ELR (cell line): Measurements from ENCODE around the gene LCT.
"Not testable (repeated sequence)": the region's sequence is repeated elsewhere in the genome, so short reads cannot be mapped to it uniquely, and the experiment has no call there.

Experiments
- DNase-seq: peaks from one replicate; pipeline ENCODE4 v3.0.0-alpha.2; 2015; ENCODE audit warnings: low read depth

Gene LCT

GRCh38 chr2:135797497-135798274, 39.3 kb downstream of the LCT start:
- peak; percentile 83 for DNase-seq

DNA sequence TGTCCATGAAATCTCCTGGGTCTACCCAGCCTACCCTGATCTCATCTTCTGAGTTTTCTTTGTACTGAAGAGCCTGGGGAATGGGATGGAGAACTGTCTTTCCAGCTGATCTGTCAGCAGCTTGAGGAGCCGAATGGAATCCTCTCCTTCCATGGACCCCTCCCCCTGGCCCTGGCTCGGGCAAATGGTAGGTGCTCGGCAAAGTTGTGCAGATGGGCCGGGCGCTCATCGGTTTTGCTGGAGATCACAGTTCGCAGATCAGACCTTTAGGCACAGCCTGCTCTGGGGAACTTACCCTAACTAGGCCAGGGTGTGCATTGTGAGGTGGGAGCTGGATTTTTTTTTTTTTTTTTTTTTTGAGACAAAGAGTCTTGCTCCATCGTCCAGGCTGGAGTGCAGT, 40.4 kb downstream of the LCT start:
- DNase-seq, result no peak

GRCh38 chr2:135795641-135796040, 41.3 kb downstream of the LCT start:
- not testable (repeated sequence) for DNase-seq

GRCh38 chr2:135792401-135793150, 44.4 kb downstream of the LCT start:
- no peak for DNase-seq

DNA sequence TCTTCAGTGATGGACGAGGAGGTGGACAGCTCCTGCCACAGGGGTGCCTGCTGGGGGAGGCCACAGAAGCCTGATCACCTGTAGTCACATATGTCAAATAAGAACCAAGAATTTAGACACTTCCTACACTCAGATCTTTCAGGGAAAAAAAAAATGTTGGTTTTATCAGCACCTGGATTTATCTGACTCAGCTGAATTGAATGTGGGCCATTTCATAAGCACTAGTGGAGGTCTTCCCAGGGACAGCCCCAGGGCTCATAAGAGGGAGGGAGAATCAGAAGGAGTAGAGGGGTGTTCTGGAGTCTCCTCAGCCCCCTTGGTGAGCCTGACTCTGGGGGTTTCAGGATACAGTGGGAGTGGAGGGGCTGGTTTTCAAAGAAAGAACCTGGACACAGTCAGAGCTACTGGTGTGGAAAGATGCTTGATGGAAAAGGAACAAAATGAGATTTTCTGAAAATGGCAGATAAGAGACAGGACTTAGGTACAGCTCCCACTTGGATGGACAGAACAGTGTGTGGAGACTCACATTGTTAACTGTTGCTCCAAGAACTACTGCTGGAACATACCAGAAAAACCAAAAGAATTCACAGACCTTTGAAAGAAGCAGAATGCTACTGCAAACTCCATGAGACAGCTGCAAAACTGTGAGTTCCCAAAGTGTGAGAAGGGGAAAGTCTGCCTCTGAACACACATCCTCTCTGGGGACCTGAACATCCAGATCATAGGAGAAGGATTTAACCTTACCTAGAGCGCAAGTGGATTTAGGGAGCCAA, 45.4 kb downstream of the LCT start:
- peak; percentile 53 for DNase-seq

DNA sequence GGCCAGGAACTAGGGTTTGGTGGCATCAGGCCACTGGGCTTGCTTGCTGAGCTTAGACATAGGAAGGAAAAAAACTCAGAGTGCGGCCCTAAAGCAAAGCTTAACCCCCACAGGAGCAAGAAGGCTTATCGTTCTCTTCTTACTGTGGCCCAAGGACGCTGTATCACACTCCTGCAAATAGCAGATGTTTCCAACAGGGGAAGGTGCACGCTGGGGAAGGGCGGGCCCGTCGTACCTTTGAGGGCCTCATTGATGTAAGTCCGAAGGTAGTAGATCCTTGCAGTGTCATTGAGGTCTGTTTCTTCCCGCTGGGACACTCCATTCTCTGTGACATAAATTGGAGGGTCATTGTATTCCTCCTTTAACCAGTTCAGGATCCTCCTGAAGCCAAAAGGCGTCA, 46.6 kb downstream of the LCT start:
- no peak for DNase-seq

DNA sequence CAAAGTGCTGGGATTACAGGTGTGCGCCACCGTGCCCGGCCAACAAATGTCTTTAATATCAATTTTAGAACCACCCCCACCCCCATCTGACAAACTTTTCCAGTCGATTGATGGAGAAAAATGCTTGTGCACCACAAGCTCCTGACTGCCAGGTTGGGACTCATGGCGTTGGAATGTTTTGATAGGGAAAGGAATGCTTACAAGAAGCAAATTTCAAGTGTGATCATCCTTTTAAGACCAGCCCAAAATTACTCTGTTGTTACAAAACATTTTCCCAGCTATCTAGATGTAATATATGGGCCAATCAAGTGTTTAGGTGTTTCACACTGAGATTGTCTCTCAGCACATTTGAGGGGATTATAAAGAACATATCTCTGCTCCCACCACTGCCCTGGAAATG, 50.2 kb downstream of the LCT start:
- DNase-seq, result peak; percentile 91

GRCh38 chr2:135785032-135785431, 52.0 kb downstream of the LCT start:
- peak; percentile 37 for DNase-seq

DNA sequence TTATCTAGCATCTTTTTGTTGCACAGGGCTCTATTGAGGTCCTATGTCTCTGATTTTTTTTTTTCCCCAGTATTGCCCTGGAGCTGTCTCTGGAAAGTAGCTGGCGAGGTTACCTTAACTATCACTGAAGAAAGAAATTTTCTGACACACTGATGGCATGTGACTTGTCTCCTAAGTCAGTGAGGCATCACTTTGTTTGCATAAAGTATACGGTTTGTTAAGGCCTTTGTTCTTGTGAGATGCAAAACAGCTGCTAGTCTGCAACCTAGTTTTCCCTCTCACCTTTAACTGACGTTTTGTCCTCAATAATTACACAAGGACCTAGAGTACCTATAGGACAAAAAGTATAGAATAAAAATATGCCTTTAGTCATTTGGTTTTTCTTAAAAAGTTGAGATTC, 53.5 kb downstream of the LCT start:
- DNase-seq, result no peak

DNA sequence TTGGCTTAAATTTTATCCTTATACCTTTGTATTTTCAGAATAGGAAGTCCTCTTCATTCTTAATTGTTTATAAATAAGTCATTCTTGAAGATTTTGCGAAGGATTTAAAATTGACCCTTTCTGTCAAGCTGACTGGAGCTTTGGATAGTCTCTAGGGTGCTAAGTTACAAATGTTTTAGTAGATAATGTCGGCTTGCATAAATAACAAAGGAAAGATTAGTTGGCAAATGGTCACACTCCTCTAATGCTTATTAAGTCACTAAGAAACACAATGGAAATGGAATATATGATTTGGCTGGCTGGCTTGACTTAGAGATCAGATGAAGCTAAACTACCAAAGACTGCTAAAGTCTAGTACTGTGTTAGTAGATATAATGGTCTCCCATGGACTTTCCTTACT, 54.8 kb downstream of the LCT start:
- no peak for DNase-seq

DNA sequence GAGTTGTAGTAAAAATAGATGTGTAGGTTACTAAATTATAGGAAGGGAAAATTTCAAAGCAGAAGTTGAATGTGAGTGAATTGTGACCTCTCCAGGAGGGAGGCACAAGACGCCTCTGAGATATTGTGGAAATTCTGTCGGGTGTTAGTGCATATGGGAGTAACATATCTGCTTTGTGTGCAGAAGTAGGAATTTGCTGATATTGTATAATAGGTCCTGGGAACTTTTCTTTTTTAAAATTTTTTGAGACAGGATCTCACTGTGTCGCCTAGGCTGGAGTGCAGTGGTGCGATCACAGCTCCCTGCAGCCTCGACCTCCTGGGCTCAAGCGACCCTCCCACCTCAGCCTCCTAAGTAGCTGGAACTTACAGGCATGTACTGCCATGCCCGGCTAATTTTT, 60.6 kb downstream of the LCT start:
- no peak for DNase-seq

DNA sequence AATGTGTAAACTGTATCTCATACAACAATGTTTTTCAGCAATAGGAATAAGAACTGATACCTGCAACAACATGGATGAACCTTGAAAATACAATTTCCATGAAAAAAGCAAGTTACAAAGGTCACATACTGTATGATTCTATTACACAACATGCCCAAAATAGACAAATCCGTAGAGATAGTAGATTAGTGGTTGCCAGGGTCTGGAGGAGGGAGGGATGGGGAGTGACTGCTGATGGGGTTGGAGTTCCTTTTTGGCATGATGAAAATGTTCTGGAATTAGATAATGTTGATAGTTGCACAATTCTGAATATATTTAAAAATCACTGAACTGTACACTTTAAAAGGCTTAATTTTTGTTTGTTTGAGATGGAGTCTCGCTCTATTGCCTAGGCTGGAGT, 61.6 kb downstream of the LCT start:
- DNase-seq, result no peak

GRCh38 chr2:135773917-135774316, 63.1 kb downstream of the LCT start:
- DNase-seq, result peak; percentile 69

- peak; percentile 30 for DNase-seq
These were observed 63.7 kb downstream of the LCT start for GRCh38 chr2:135773319-135773718.

- DNase-seq, result no peak
These were observed 68.1 kb downstream of the LCT start for GRCh38 chr2:135768863-135769262.

DNA sequence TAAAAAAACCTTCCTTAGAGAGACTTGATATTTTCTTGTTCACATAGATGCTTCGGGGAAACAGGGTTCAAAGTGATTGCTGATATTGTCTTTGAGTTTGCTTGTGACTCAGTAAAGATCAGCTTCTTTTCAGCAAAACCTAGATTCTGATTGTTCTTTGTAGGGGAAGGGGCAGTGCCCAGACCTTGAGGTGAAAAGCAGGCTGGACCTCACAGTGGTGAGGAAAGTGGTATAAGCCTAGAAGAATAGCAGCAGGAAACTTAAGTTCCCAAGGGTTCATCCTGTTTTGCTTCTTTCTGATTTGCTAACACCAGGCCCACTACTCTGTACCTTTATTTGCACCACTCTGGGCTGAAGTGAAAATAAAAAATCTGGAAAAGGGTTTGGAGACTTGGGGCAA, 74.5 kb downstream of the LCT start:
- no peak for DNase-seq

DNA sequence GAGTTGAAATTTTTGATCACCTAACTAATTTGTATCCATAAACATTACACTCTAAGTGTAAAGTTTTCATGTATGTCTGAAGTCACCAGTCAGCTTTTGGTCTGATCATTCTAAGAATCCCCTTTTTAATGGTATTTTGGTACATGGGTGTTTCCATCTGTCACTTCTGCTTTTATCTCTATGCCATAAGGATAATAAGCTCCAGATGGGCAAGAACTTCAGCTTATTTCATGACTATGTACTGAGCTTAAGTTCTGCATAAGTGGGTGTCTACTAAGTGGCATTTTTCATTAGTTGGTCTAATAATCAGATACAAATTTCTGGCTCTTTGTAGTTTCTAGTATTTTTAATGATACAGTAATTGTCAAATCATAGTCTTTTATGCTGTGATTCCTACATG, 75.0 kb downstream of the LCT start:
- no peak for DNase-seq

DNA sequence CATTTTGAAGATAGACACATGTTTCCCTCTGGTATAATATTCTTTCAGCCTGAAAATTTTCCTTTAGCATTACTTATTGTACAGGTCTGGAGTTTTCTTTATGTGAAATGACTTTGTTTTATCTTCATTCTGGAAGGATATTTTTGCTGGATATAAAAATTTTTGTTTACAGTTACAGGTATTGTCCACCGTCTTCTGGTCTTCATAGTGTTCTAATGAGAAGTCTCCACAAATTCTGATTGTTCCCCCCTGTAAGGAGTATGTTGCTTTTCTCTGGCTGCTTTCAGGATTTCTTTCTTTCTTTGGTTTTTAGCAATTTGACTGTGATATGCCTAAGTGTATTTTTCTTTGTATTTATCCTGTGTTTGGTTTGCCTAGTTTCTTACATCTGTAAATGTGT, 80.3 kb downstream of the LCT start:
- DNase-seq, result no peak

GRCh38 chr2:135755573-135755972, 81.4 kb downstream of the LCT start:
- no peak for DNase-seq

- peak; percentile 88 for DNase-seq
These were observed 91.4 kb downstream of the LCT start for GRCh38 chr2:135745545-135745944.

DNA sequence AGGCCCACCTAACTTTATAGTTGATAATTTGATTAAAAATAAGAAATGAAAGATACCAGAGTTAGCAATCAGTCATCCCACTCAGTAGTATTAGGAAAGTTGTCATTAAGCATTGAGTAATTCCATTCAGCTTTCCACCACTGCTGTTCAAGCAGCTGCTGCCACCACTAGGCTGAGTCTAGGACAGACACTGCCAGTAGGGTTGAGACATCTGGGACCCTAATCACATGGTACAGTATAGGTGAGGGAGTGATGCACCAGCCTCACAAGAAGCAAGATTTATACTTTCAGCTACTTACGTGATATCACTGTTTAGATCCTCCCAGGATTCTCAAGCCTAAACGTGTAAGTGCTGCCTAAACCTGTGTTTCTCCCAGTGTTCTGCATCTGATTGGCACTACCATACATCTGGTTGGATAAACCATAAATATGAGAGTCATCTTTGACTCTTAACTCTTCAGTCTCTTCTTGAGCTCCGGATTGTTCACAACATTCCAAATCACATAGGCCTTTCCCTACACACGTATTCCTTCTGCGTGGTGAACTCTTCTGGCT, 92.1 kb downstream of the LCT start:
- peak; percentile 69 for DNase-seq

GRCh38 chr2:135743860-135744259, 93.1 kb downstream of the LCT start:
- DNase-seq, result peak; percentile 21
